ENCODE measurements around the gene CNKSR2. TPM values are rescaled to one million over a fixed set of nuclear protein-coding genes. Genes with fewer than 3 reads are reported as not detected.

CNKSR2 gene
- total RNA-seq, 1 experiment from 2014 or later, result 11.3 TPM

DNA sequence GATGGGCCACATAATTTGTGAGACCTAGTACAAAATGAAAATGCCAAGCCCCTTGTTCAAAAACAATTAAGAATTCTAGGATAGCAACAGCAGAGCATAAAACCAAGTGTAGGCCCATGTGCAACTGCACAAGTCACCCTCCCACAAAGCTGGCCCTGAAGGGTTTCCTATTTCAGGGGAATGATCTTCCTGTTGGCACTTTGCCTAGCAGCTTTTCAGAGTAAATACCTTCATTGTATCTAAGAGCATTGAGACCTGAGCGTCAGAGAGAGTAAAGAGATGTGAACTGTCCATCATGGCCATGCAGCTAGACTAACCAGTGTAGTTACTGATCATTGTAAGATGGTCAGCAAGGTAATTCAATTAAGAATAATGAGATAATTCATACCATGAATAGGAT is 113.6 kb downstream of the CNKSR2 start:
- TF ChIP-seq ZNF138 (CRISPR knock-in tag; conservative IDR thresholded peaks at IDR 0.05) (no peak), NFATC4 (CRISPR knock-in tag; IDR thresholded peaks at IDR 0.05) (no peak), ZNF232 (CRISPR knock-in tag; IDR thresholded peaks at IDR 0.05) (no peak), FOXP1 (CRISPR knock-in tag; IDR thresholded peaks at IDR 0.05; ENCODE audit: borderline replicate concordance) (no peak), GTF2I (CRISPR knock-in tag; conservative IDR thresholded peaks at IDR 0.05) (no peak), TCF7 (CRISPR knock-in tag; IDR thresholded peaks at IDR 0.05; ENCODE audit: low read depth) (no peak), CREM (CRISPR knock-in tag; IDR thresholded peaks at IDR 0.05) (no peak), ZNF416 (CRISPR knock-in tag; IDR thresholded peaks at IDR 0.05) (no peak), ZNF317 (CRISPR knock-in tag; IDR thresholded peaks at IDR 0.05; ENCODE audit: borderline replicate concordance, low read depth) (no peak), SMAD3 (CRISPR knock-in tag; IDR thresholded peaks at IDR 0.05; ENCODE audit: borderline replicate concordance) (no peak), HMGA2 (CRISPR knock-in tag; IDR thresholded peaks at IDR 0.05) (no peak)
- TF ChIP-seq, protein P1, sequence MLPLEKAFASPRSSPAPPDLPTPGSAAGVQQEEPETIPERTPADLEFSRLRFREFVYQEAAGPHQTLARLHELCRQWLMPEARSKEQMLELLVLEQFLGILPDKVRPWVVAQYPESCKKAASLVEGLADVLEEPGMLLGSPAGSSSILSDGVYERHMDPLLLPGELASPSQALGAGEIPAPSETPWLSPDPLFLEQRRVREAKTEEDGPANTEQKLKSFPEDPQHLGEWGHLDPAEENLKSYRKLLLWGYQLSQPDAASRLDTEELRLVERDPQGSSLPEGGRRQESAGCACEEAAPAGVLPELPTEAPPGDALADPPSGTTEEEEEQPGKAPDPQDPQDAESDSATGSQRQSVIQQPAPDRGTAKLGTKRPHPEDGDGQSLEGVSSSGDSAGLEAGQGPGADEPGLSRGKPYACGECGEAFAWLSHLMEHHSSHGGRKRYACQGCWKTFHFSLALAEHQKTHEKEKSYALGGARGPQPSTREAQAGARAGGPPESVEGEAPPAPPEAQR (CRISPR knock-in tag; IDR thresholded peaks at IDR 0.05), result no peak
- TF ChIP-seq, protein P2, sequence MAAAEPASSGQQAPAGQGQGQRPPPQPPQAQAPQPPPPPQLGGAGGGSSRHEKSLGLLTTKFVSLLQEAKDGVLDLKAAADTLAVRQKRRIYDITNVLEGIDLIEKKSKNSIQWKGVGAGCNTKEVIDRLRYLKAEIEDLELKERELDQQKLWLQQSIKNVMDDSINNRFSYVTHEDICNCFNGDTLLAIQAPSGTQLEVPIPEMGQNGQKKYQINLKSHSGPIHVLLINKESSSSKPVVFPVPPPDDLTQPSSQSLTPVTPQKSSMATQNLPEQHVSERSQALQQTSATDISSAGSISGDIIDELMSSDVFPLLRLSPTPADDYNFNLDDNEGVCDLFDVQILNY (CRISPR knock-in tag; IDR thresholded peaks at IDR 0.05), result no peak
- TF ChIP-seq, protein P3, sequence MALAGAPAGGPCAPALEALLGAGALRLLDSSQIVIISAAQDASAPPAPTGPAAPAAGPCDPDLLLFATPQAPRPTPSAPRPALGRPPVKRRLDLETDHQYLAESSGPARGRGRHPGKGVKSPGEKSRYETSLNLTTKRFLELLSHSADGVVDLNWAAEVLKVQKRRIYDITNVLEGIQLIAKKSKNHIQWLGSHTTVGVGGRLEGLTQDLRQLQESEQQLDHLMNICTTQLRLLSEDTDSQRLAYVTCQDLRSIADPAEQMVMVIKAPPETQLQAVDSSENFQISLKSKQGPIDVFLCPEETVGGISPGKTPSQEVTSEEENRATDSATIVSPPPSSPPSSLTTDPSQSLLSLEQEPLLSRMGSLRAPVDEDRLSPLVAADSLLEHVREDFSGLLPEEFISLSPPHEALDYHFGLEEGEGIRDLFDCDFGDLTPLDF (CRISPR knock-in tag; IDR thresholded peaks at IDR 0.05), result no peak
- TF ChIP-seq, protein P4, sequence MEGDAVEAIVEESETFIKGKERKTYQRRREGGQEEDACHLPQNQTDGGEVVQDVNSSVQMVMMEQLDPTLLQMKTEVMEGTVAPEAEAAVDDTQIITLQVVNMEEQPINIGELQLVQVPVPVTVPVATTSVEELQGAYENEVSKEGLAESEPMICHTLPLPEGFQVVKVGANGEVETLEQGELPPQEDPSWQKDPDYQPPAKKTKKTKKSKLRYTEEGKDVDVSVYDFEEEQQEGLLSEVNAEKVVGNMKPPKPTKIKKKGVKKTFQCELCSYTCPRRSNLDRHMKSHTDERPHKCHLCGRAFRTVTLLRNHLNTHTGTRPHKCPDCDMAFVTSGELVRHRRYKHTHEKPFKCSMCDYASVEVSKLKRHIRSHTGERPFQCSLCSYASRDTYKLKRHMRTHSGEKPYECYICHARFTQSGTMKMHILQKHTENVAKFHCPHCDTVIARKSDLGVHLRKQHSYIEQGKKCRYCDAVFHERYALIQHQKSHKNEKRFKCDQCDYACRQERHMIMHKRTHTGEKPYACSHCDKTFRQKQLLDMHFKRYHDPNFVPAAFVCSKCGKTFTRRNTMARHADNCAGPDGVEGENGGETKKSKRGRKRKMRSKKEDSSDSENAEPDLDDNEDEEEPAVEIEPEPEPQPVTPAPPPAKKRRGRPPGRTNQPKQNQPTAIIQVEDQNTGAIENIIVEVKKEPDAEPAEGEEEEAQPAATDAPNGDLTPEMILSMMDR (IDR thresholded peaks at IDR 0.05), result no peak
- DNase-seq (ENCODE audit: low spot score), result no peak
- no peak overlapping the region for H3K4me3 Mint-ChIP-seq
- peaks cover 26% of the 10 kb centered on the region for H3K4me1 Mint-ChIP-seq
- no peaks in the 10 kb centered on the region for H3K27me3 Mint-ChIP-seq (ENCODE audit: low read depth)
- ChIA-PET POLR2A (no interaction called here), CTCF (no interaction called here)
- 0 out of 2 replicates have a peak, but pooled peaks cover 3% of the 10 kb centered on the region for H3K36me3 Mint-ChIP-seq
- no peaks in the 10 kb centered on the region for H3K9me3 Mint-ChIP-seq
- no peak overlapping the region; the same call in 1 of the 2 replicates for H3K27ac Mint-ChIP-seq
- no peak for ATAC-seq

DNA sequence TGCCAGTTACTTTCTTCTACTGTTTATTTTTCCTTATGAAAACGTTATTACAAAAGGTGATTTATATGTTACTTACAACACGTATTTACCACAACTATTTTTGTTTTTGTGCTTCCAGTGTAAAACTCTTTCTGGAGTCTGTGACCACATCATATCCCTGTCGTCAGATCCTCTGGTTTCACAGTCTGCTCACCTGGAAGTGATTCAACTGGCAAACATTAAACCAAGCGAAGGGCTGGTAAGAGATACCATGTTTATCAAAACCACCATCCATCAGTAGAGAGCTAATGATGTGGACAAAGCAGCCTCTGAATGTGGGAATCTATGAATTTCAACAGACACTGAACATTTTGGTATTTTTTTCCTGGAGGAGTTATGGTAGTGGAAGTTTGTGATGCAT is 116.1 kb downstream of the CNKSR2 start:
- DNase-seq (ENCODE audit: low spot score) (no peak), ATAC-seq (no peak)
- POLR2A ChIA-PET, result no interaction called here
- H3K27me3 Mint-ChIP-seq (ENCODE audit: low read depth), result no peaks in the 10 kb centered on the region
- CTCF ChIA-PET, result no interaction called here
- TF ChIP-seq MXD4 (CRISPR knock-in tag; IDR thresholded peaks at IDR 0.05; ENCODE audit: borderline replicate concordance) (no peak), GTF2I (CRISPR knock-in tag; conservative IDR thresholded peaks at IDR 0.05) (no peak), MYBL2 (CRISPR knock-in tag; IDR thresholded peaks at IDR 0.05) (no peak), OVOL2 (CRISPR knock-in tag; IDR thresholded peaks at IDR 0.05; ENCODE audit: borderline replicate concordance) (no peak), ZNF317 (CRISPR knock-in tag; IDR thresholded peaks at IDR 0.05; ENCODE audit: borderline replicate concordance, low read depth) (no peak), RORB (CRISPR knock-in tag; IDR thresholded peaks at IDR 0.05) (no peak), NFATC4 (CRISPR knock-in tag; IDR thresholded peaks at IDR 0.05) (no peak), FOXP1 (CRISPR knock-in tag; IDR thresholded peaks at IDR 0.05; ENCODE audit: borderline replicate concordance) (no peak), ZBTB21 (CRISPR knock-in tag; IDR thresholded peaks at IDR 0.05; ENCODE audit: borderline replicate concordance) (no peak)
- H3K36me3 Mint-ChIP-seq, result no peaks in the 10 kb centered on the region
- H3K9me3 Mint-ChIP-seq, result no peaks in the 10 kb centered on the region
- H3K4me3 Mint-ChIP-seq, result no peak overlapping the region
- no peak overlapping the region for H3K27ac Mint-ChIP-seq
- H3K4me1 Mint-ChIP-seq, result peaks cover 28% of the 10 kb centered on the region

Data from WTC11 (cell line).